Prostate gland (tissue), 2 donors: ENCODE measurements around the gene ERC2.

ENCODE experiments used
- CTCF ChIP-seq, 4 experiments: fragments of 200-600 bp in 2 of 4; fragments of 450-650 bp in 2 of 4; sonication (generic) in 2 of 4; IDR thresholded peaks; 1 replicate in 3 of 4; 2 replicates in 1 of 4; pipeline ENCODE4 v1.5.1; 2016 to 2019; ENCODE audit warnings: antibody characterized with exemption in 4 of 4, mild to moderate bottlenecking in 2 of 4, moderate library complexity in 2 of 4
- POLR2A ChIP-seq: fragments of 450-650 bp; IDR thresholded peaks from one replicate; pipeline ENCODE4 v1.6.1; 2016; ENCODE audit warnings: antibody characterized with exemption, mild to moderate bottlenecking
- POLR2AphosphoS5 ChIP-seq: sonication (generic); formaldehyde crosslinking; IDR thresholded peaks from one replicate; pipeline ENCODE4 v1.6.1; 2017; ENCODE audit warnings: antibody characterized with exemption

GRCh38 chr3:55634345-55634744 lies 833.9 kb downstream of the ERC2 start:
- TF ChIP-seq CTCF (IDR thresholded peaks at IDR 0.05) (no peak), POLR2A (no peak), POLR2AphosphoS5 (no peak)
